ENCODE results near the gene CRYGA. TPM values are rescaled to one million over a fixed set of nuclear protein-coding genes. Genes with fewer than 3 reads are reported as not detected.

Gene CRYGA, protein sequence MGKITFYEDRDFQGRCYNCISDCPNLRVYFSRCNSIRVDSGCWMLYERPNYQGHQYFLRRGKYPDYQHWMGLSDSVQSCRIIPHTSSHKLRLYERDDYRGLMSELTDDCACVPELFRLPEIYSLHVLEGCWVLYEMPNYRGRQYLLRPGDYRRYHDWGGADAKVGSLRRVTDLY
- not detected for total RNA-seq

DNA sequence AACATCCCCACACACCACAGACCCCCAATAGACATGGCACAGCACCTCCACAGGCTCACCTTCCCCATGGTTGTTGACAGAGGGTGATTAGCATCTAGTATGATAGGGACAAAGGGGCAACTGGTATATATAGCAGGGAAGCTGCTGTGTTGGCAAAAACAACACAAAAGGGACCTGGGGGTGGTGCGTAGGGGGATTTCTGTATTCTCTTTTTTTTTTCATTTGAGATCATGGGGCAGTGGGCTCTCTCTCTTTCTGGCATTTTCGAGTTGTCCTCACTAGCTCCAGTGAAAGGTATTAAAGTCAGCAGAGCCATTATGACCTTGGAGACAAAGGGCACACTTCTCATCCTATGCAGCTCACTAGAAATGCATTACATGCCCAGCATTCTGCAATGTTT, at the start of gene CRYGA:
Gene CRYGA, minus strand, starts transcription at position 101 of the 400 bp plus-strand sequence. Its CDS starts 33 bp downstream, at position 68.
- Histone ChIP-seq H3K4me1 (no peaks in the 10 kb centered on the region), H3K9me3 (no peaks in the 10 kb centered on the region), H3K4me3 (no peak within 1 kb of the TSS), H3K36me3 (replicated peaks in 1 of 2; ENCODE audit: insufficient read depth in 1 of 2, low read depth in 2 of 2) (no peaks in the 10 kb centered on the region), H3K27me3 (no peaks in the 10 kb centered on the region), H3K27ac (no peak within 1 kb of the TSS)
- intact Hi-C loops (cut with DNase I): no loop called here
- ATAC-seq (no peak), DNase-seq (no peak)
- 58 to 62% methylated on average over 2 of the region's 2 CpGs for WGBS, 2 donors
- TF ChIP-seq POLR2A (IDR thresholded peaks at IDR 0.05): no peak
- TF ChIP-seq, protein P1, sequence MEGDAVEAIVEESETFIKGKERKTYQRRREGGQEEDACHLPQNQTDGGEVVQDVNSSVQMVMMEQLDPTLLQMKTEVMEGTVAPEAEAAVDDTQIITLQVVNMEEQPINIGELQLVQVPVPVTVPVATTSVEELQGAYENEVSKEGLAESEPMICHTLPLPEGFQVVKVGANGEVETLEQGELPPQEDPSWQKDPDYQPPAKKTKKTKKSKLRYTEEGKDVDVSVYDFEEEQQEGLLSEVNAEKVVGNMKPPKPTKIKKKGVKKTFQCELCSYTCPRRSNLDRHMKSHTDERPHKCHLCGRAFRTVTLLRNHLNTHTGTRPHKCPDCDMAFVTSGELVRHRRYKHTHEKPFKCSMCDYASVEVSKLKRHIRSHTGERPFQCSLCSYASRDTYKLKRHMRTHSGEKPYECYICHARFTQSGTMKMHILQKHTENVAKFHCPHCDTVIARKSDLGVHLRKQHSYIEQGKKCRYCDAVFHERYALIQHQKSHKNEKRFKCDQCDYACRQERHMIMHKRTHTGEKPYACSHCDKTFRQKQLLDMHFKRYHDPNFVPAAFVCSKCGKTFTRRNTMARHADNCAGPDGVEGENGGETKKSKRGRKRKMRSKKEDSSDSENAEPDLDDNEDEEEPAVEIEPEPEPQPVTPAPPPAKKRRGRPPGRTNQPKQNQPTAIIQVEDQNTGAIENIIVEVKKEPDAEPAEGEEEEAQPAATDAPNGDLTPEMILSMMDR (IDR thresholded peaks at IDR 0.05): no peak

DNA sequence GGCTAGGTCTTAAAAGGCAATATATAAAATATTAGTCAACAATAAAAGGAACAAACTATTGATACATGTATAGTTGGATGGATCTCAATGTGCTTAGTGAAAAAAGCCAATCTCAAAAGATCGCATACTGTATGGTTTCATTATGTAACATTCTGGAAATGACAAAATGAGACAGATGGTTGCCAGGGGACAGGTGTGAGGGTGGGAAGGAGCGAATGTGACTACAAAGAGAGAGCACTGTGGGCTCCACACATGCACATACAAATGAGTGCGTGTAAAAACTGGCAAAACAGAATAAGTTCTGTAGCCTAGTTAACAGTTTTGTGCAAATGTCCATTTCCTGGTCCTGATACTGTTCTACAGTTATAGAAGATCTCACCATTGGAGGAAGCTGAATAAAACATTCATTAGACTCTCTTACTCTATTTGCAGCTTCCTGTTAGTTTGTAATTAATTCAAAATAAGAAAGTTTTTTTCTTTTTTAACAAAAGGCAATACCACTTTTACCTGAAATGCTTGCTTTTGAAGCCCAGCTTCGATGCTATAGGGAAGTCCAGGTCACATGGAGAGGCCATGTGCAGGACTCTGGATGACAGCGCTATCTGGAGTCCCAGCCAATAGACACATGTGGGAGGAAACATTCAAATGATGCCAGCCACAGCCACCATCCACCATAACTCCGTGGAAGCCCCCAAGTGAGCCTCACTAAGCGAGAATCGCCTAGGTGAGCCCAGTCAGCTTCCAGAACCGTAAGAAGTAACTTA, 47.5 kb upstream of the CRYGA start:
- Histone ChIP-seq H3K4me1 (peaks cover 11% of the 10 kb centered on the region), H3K27me3 (no peaks in the 10 kb centered on the region), H3K27ac (no peak overlapping the region), H3K36me3 (replicated peaks in 1 of 2; ENCODE audit: insufficient read depth in 1 of 2, low read depth in 2 of 2) (no peaks in the 10 kb centered on the region), H3K9me3 (no peaks in the 10 kb centered on the region), H3K4me3 (no peak overlapping the region)
- intact Hi-C loops (cut with DNase I): no loop called here
- DNase-seq (no peak), ATAC-seq (no peak)
- TF ChIP-seq, protein P1 (IDR thresholded peaks at IDR 0.05): no peak
- no peak for TF ChIP-seq POLR2A (IDR thresholded peaks at IDR 0.05)
- 84% methylated on average over 9 of the region's 9 CpGs for WGBS, 2 donors

DNA sequence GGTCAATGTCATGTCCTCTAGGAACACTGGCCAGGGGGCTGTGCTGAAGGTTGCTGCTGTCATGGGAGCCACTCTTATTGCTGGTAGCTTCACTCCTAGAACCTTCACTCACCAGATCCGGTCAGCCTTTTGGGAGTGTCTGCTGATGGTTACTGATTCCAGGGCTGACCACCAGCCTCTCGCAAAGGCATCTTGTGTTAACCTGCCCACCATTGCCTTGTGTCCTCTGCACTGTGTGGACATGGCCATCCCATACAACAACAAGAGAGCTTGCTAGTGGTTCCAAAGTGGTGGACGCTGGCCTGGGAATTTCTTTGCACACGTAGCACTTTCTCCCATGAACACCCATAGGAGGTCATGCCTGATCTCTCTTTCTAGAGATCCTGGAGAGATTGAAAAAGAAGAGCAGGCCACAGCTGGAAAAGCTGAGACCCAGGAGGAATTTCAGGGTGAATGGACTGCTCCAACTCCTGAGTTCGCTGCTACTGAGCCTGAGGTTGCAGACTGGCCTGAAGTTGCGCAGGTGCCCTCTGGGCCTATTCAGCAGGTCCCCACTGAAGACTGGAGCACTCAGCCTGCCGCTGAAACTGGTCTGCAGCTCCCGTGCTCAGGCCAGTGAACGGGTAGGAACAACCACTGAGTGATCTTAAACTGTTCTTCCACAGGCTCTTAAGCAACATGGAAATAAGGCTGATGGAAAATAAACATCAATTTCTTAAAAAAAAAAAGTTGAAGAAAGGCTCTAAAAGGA, 45.1 kb upstream of the CRYGA start:
- 84 to 91% methylated on average over 8 to 9 of the region's 9 CpGs for WGBS, 2 donors
- Histone ChIP-seq H3K4me3 (no peak overlapping the region), H3K4me1 (peaks cover 4% of the 10 kb centered on the region), H3K27me3 (no peaks in the 10 kb centered on the region), H3K36me3 (replicated peaks in 1 of 2; ENCODE audit: insufficient read depth in 1 of 2, low read depth in 2 of 2) (no peaks in the 10 kb centered on the region), H3K27ac (no peak overlapping the region), H3K9me3 (no peaks in the 10 kb centered on the region)
- intact Hi-C loops (cut with DNase I): no loop called here
- no peak for DNase-seq
- no peak for ATAC-seq
- TF ChIP-seq POLR2A (IDR thresholded peaks at IDR 0.05): no peak
- TF ChIP-seq, protein P1 (IDR thresholded peaks at IDR 0.05): no peak

DNA sequence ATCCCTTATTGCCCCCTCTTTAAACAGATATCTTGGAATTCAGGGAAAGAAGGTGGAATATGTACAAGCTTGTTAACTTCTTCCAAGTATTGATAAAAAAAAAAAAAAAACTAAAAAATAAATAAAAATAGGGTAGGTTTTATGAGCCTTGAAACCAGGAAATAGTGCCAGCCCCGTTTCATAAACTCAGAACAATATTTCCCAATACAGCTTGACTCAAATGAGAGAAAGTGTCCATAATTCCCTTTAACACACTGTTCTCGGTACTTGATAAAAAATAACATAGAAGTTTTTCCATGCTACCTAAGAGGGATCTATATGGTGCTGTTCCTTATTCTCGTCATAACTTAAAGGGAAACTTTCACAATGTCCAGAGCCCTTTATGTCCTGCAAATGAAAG, 44.4 kb upstream of the CRYGA start:
- Histone ChIP-seq H3K9me3 (no peaks in the 10 kb centered on the region), H3K27ac (no peak overlapping the region), H3K27me3 (no peaks in the 10 kb centered on the region), H3K36me3 (replicated peaks in 1 of 2; ENCODE audit: insufficient read depth in 1 of 2, low read depth in 2 of 2) (no peaks in the 10 kb centered on the region), H3K4me1 (no peaks in the 10 kb centered on the region), H3K4me3 (no peak overlapping the region)
- no peak for ATAC-seq
- intact Hi-C loops (cut with DNase I): no loop called here
- TF ChIP-seq, protein P1 (IDR thresholded peaks at IDR 0.05): no peak
- TF ChIP-seq POLR2A (IDR thresholded peaks at IDR 0.05): no peak
- no peak for DNase-seq
- WGBS, 2 donors: 68 to 77% methylated on average over 3 of the region's 3 CpGs

Data from body of pancreas (tissue), 4 donors.